Activated CD4-positive, alpha-beta T cell treated with anti-CD3 and anti-CD28 coated beads, Interleukin-2, amount 10 ng/mL, durations not matched to agents 24 days and 14 days (primary cell): ENCODE data around the gene DYNC1I1. TPM values are rescaled to one million over a fixed set of nuclear protein-coding genes. Genes with fewer than 3 reads are reported as not detected.

Source experiments
- DNase-seq: peaks from one replicate; pipeline ENCODE4 v3.0.0; 2022
- H3K27ac Mint-ChIP-seq: one replicate; pipeline ENCODE4 v1.8.0; 2022; ENCODE audit warnings: mild to moderate bottlenecking, mixed read lengths
- H3K27me3 Mint-ChIP-seq: one replicate; pipeline ENCODE4 v1.8.0; 2022; ENCODE audit warnings: mixed read lengths
- H3K36me3 Mint-ChIP-seq: one replicate; pipeline ENCODE4 v1.8.0; 2022; ENCODE audit warnings: low read depth, mild to moderate bottlenecking, mixed read lengths
- H3K4me1 Mint-ChIP-seq: one replicate; pipeline ENCODE4 v1.8.0; 2021; ENCODE audit warnings: mixed read lengths
- H3K4me3 Mint-ChIP-seq: one replicate; pipeline ENCODE4 v1.8.0; 2022; ENCODE audit warnings: mild to moderate bottlenecking, moderate library complexity, mixed read lengths
- H3K9me3 Mint-ChIP-seq: one replicate; pipeline ENCODE4 v1.8.0; 2021; ENCODE audit warnings: mixed read lengths
- intact Hi-C: fragments of 100-400 bp; cut with micrococcal nuclease; formaldehyde crosslinking; loops from one replicate; pipeline ENCODE4 v1.15.1; 2023
- total RNA-seq: library from RNA; stranded (reverse); gene quantifications from 2 replicates; pipeline ENCODE4 v1.2.3, GENCODE V29; 2022

DYNC1I1 gene
- total RNA-seq, 1 donor from 2014 or later = not detected

GRCh38 chr7:96143495-96144259 is 371.3 kb downstream of the DYNC1I1 start:
- DNase-seq = no peak
- intact Hi-C loops = no loop called here
- Mint-ChIP-seq H3K4me3 (no peak overlapping the region), H3K4me1 (no peaks in the 10 kb centered on the region), H3K36me3 (peaks cover 5% of the 10 kb centered on the region), H3K9me3 (no peaks in the 10 kb centered on the region), H3K27ac (no peak overlapping the region), H3K27me3 (no peaks in the 10 kb centered on the region)

GRCh38 chr7:96144260-96144526 is 371.8 kb downstream of the DYNC1I1 start:
- H3K36me3 Mint-ChIP-seq = peaks cover 5% of the 10 kb centered on the region
- intact Hi-C loops = no loop called here
- no peak overlapping the region for H3K27ac Mint-ChIP-seq
- no peaks in the 10 kb centered on the region for H3K27me3 Mint-ChIP-seq
- H3K9me3 Mint-ChIP-seq = no peaks in the 10 kb centered on the region
- H3K4me3 Mint-ChIP-seq = no peak overlapping the region
- no peaks in the 10 kb centered on the region for H3K4me1 Mint-ChIP-seq
- DNase-seq = no peak

Other genes starting within 250 kb of the DYNC1I1 start
- gene PDK4, start 176.0 kb upstream of the DYNC1I1 start, total RNA-seq = not detected in 2 replicates